ENCODE data around the gene TAS2R43. TPM values are rescaled to one million over a fixed set of nuclear protein-coding genes. Genes with fewer than 3 reads are reported as not detected.

The TAS2R43 gene, protein sequence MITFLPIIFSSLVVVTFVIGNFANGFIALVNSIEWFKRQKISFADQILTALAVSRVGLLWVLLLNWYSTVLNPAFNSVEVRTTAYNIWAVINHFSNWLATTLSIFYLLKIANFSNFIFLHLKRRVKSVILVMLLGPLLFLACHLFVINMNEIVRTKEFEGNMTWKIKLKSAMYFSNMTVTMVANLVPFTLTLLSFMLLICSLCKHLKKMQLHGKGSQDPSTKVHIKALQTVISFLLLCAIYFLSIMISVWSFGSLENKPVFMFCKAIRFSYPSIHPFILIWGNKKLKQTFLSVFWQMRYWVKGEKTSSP
- not detected in 2 replicates for total RNA-seq (2021; fragmentation: NEBNext Ultra II Directional; extraction: Animal tissue kit (Norgen Biotek cat#: 25700))
- polyA plus RNA-seq (2011; rRNA removed), result 0.06 and 0.18 TPM in 2 replicates
- polyA plus RNA-seq (2011; cell fraction: cytosol; rRNA removed), result 0.08 TPM
- 0.37 TPM for polyA plus RNA-seq (2011; cell fraction: nucleus; rRNA removed)
- polyA plus RNA-seq (2012, experiment 1 of 2), result 0.19 to 0.28 TPM (median 0.19 TPM) in 3 of 4 replicates, not detected in the other
- polyA plus RNA-seq (2012, experiment 2 of 2), result not detected
- 0.10 TPM for polyA plus RNA-seq (2013, experiment 1 of 2)
- polyA plus RNA-seq (2013, experiment 2 of 2), result not detected
- polyA minus RNA-seq (2011; rRNA and poly(A)+ RNA removed), result 2.4 and 3.6 TPM in 2 replicates
- polyA minus RNA-seq (2011; cell fraction: cytosol; rRNA and poly(A)+ RNA removed), result not detected
- polyA minus RNA-seq (2011; cell fraction: nucleus; rRNA and poly(A)+ RNA removed), result 16.2 TPM
- long read RNA-seq, experiment 1, result 0 reads
- long read RNA-seq, experiment 2, result 0 reads

DNA sequence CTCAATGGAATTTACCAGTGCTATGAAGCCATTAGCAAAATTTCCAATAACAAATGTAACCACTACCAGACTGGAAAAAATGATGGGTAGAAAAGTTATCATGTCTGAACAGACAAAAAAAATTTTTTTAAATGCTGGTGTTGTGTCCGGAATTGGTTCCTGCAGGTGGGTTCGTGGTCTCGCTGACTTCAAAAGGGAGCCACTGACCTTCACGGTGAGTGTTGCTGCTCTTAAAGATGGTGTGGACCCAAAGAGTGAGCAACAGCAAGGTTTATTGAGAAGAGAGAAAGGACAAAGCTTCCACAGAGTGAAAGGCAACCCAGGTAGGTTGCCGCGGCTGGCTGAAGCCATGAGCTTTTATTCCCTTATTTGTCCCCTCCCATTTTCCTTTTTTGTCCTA, at the start of gene TAS2R43:
TSS of gene TAS2R43 (minus strand) at position 186 of the 400 bp plus-strand sequence. CDS start at position 102, 84 bp downstream.
- DNase-seq (ENCODE audit: low read depth in 1 of 2, low spot score in 2 of 2) (no peak), FAIRE-seq (no peak)
- Histone ChIP-seq H2AFZ (ENCODE audit: low read length) (no peak within 1 kb of the TSS), H3K14ac (ENCODE audit: insufficient read length) (no peak within 1 kb of the TSS), H3K23me2 (ENCODE audit: low read depth, low read length) (no peaks in the 10 kb centered on the region), H2BK15ac (ENCODE audit: low read length) (no peak within 1 kb of the TSS), H3K36me3 (ENCODE audit: control insufficient read depth in 2 of 4, insufficient read depth in 4 of 4, low read length in 3 of 4) (no peaks in the 10 kb centered on the region), H4K8ac (ENCODE audit: extremely low read depth, insufficient read depth, low read length) (no peak within 1 kb of the TSS), H3K4me1 (replicated peaks in 1 of 4; ENCODE audit: control insufficient read depth in 3 of 4, insufficient read depth in 4 of 4, low read length in 3 of 4) (no peaks in the 10 kb centered on the region), H3K27me3 (replicated peaks in 1 of 4; ENCODE audit: control insufficient read depth in 3 of 4, extremely low read depth in 1 of 4, insufficient read depth in 3 of 4, low read length in 3 of 4) (no peaks in the 10 kb centered on the region), H3K23ac (ENCODE audit: insufficient read length) (no peak within 1 kb of the TSS), H2BK5ac (ENCODE audit: low read depth, low read length) (no peak within 1 kb of the TSS), H3K56ac (replicated peaks; ENCODE audit: insufficient read length, low read depth, low read length) (no peak within 1 kb of the TSS), H2AK5ac (ENCODE audit: low read depth, low read length) (no peak within 1 kb of the TSS), H3K79me2 (ENCODE audit: control insufficient read depth in 1 of 2, insufficient read depth in 2 of 2, low read length in 2 of 2) (no peaks in the 10 kb centered on the region; a peak in 1 of 4 replicates), H3K4me3 (ENCODE audit: extremely low read depth in 1 of 4, insufficient read depth in 2 of 4, low read depth in 3 of 4, low read length in 4 of 4) (no peak within 1 kb of the TSS), H3K18ac (ENCODE audit: extremely low read depth, low read length) (no peak within 1 kb of the TSS), H4K91ac (replicated peaks; ENCODE audit: insufficient read length, low read length) (no peak within 1 kb of the TSS), H2BK20ac (ENCODE audit: low read length) (no peak within 1 kb of the TSS), H2BK12ac (ENCODE audit: low read depth, low read length) (no peak within 1 kb of the TSS), H2BK120ac (replicated peaks; ENCODE audit: low read depth, low read length) (no peak within 1 kb of the TSS), H3K9ac (replicated peaks in 1 of 4; ENCODE audit: extremely low read depth in 1 of 4, low read depth in 3 of 4, low read length in 3 of 4) (no peak within 1 kb of the TSS), H3K79me1 (ENCODE audit: low read depth, low read length) (no peaks in the 10 kb centered on the region), H3K4ac (replicated peaks; ENCODE audit: insufficient read length, low read depth, low read length) (no peak within 1 kb of the TSS), H4K20me1 (replicated peaks in 1 of 2; ENCODE audit: control insufficient read depth in 1 of 2, insufficient read depth in 2 of 2, low read length in 2 of 2) (no peaks in the 10 kb centered on the region), H3K9me3 (ENCODE audit: insufficient read depth in 2 of 2, low read depth in 1 of 2, low read length in 1 of 2) (no peaks in the 10 kb centered on the region), H3K27ac (ENCODE audit: low read depth, low read length) (no peak within 1 kb of the TSS), H4K5ac (ENCODE audit: insufficient read length, low read depth, low read length) (no peak within 1 kb of the TSS), H3K4me2 (ENCODE audit: insufficient read depth in 1 of 2, low read depth in 2 of 2, low read length in 2 of 2) (no peak within 1 kb of the TSS)
- WGBS, 2 experiments (ENCODE audit: extremely low coverage in 1 of 2, insufficient coverage in 1 of 2, insufficient read length in 1 of 2, insufficient replicate concordance in 2 of 2, low coverage in 1 of 2, low lambda C conversion rate in 2 of 2, missing lambda C conversion rate in 1 of 2), result 90% methylated on average over 4 of the region's 6 CpGs; no CpG with 5 or more reads in 1 of the 2 experiments
- ChIA-PET CTCF (ENCODE audit: partially characterized antibody) (no interaction called here), POLR2A (ENCODE audit: partially characterized antibody) (no interaction called here)
- TF ChIP-seq, protein P1, sequence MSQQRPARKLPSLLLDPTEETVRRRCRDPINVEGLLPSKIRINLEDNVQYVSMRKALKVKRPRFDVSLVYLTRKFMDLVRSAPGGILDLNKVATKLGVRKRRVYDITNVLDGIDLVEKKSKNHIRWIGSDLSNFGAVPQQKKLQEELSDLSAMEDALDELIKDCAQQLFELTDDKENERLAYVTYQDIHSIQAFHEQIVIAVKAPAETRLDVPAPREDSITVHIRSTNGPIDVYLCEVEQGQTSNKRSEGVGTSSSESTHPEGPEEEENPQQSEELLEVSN (IDR thresholded peaks at IDR 0.05), result no peak
- TF ChIP-seq TBP (IDR thresholded peaks at IDR 0.05; ENCODE audit: low read depth, low read length) (no peak), FOSL1 (IDR thresholded peaks at IDR 0.05; ENCODE audit: insufficient read depth, low read depth, low read length) (no peak), BACH1 (IDR thresholded peaks at IDR 0.05; ENCODE audit: low read length) (no peak), SP2 (IDR thresholded peaks at IDR 0.05; ENCODE audit: low read length) (no peak), EGR1 (IDR thresholded peaks at IDR 0.05; ENCODE audit: borderline replicate concordance, low read depth, low read length) (no peak), SUZ12 (IDR thresholded peaks at IDR 0.05; ENCODE audit: low read length) (no peak)
- TF ChIP-seq, protein P2, sequence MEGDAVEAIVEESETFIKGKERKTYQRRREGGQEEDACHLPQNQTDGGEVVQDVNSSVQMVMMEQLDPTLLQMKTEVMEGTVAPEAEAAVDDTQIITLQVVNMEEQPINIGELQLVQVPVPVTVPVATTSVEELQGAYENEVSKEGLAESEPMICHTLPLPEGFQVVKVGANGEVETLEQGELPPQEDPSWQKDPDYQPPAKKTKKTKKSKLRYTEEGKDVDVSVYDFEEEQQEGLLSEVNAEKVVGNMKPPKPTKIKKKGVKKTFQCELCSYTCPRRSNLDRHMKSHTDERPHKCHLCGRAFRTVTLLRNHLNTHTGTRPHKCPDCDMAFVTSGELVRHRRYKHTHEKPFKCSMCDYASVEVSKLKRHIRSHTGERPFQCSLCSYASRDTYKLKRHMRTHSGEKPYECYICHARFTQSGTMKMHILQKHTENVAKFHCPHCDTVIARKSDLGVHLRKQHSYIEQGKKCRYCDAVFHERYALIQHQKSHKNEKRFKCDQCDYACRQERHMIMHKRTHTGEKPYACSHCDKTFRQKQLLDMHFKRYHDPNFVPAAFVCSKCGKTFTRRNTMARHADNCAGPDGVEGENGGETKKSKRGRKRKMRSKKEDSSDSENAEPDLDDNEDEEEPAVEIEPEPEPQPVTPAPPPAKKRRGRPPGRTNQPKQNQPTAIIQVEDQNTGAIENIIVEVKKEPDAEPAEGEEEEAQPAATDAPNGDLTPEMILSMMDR (IDR thresholded peaks at IDR 0.05; ENCODE audit: control extremely low read depth in 1 of 3, insufficient read depth in 1 of 3, low read depth in 1 of 3, low read length in 3 of 3), result no peak

All from H1 (cell line).